CD14-positive monocyte (primary cell): ENCODE data around the gene CACNA1D. TPM values are rescaled to one million over a fixed set of nuclear protein-coding genes. Genes with fewer than 3 reads are reported as not detected.

Source experiments
- DNase-seq, 3 donors: peaks; one replicate each; pipeline ENCODE4 v3.0.0-alpha.2; 2011 to 2022
- H2AFZ ChIP-seq: 2 replicates; pipeline ENCODE4 v1.6.0; 2012; ENCODE audit warnings: mild to moderate bottlenecking, low read depth, low read length, inconsistent platforms; ENCODE audit not compliant: insufficient read depth, poor library complexity, severe bottlenecking
- H3K27ac ChIP-seq, 2 donors: 1 replicate in 1 of 2; 2 replicates in 1 of 2; pipeline ENCODE4 v1.5.1; 2012 to 2013; ENCODE audit warnings: low read length in 2 of 2, control low read depth in 1 of 2, inconsistent platforms in 1 of 2, low read depth in 1 of 2, mild to moderate bottlenecking in 1 of 2
- H3K27me3 ChIP-seq, 2 donors: one replicate each; pipeline versions ENCODE4 v1.6.0 to v1.6.1; 2011 to 2013; ENCODE audit warnings: low read length in 2 of 2; ENCODE audit not compliant: control insufficient read depth in 2 of 2, insufficient read depth in 2 of 2
- H3K36me3 ChIP-seq, 2 donors: replicated peaks in 1 of 2; 1 replicate in 1 of 2; 2 replicates in 1 of 2; pipeline versions ENCODE4 v1.5.1 to v1.6.1; 2012 to 2013; ENCODE audit warnings: low read length in 2 of 2, control low read depth in 1 of 2, inconsistent platforms in 1 of 2, mild to moderate bottlenecking in 1 of 2; ENCODE audit not compliant: insufficient read depth in 2 of 2, control insufficient read depth in 1 of 2
- H3K4me1 ChIP-seq, 2 donors: 1 replicate in 1 of 2; 2 replicates in 1 of 2; pipeline versions ENCODE4 v1.5.1 to v1.6.1; 2012 to 2013; ENCODE audit warnings: low read length in 2 of 2, control low read depth in 1 of 2, inconsistent platforms in 1 of 2, mild to moderate bottlenecking in 1 of 2, moderate library complexity in 1 of 2; ENCODE audit not compliant: insufficient read depth in 2 of 2, control insufficient read depth in 1 of 2
- H3K4me2 ChIP-seq: replicated peaks from 2 replicates; pipeline ENCODE3; 2012; ENCODE audit warnings: low read length, moderate library complexity, mild to moderate bottlenecking; ENCODE audit not compliant: poor library complexity, severe bottlenecking; ENCODE audit errors: extremely low read depth
- H3K4me3 ChIP-seq, 3 experiments: fragments of 200-600 bp in 1 of 3; sonication (generic) in 1 of 3; replicated peaks in 1 of 3; 1 replicate in 2 of 3; 2 replicates in 1 of 3; pipeline ENCODE4 v1.5.1; 2011 to 2013; ENCODE audit warnings: low read length in 3 of 3, mild to moderate bottlenecking in 3 of 3, control low read depth in 2 of 3, low read depth in 2 of 3, inconsistent platforms in 1 of 3, moderate library complexity in 1 of 3
- H3K79me2 ChIP-seq: 2 replicates; pipeline ENCODE4 v1.6.0; 2012; ENCODE audit warnings: mild to moderate bottlenecking, control low read depth, inconsistent platforms, low read length, moderate library complexity; ENCODE audit not compliant: insufficient read depth
- H3K9ac ChIP-seq: 2 replicates; pipeline ENCODE4 v1.6.0; 2017; ENCODE audit warnings: low read length, mild to moderate bottlenecking; ENCODE audit not compliant: insufficient read depth, poor library complexity, severe bottlenecking
- H3K9me3 ChIP-seq, 2 donors: replicated peaks in 1 of 2; 1 replicate in 1 of 2; 2 replicates in 1 of 2; pipeline versions ENCODE4 v1.5.1 to v1.6.1; 2012 to 2013; ENCODE audit warnings: low read length in 2 of 2, control low read depth in 1 of 2; ENCODE audit not compliant: control insufficient read depth in 1 of 2, insufficient read depth in 1 of 2
- H4K20me1 ChIP-seq: 2 replicates; pipeline ENCODE4 v1.6.0; 2012; ENCODE audit warnings: mild to moderate bottlenecking, low read length, control low read depth, moderate library complexity; ENCODE audit not compliant: insufficient read depth
- H3K27ac Mint-ChIP-seq, 7 donors: one replicate each; pipeline ENCODE4 v1.8.0; 2020; ENCODE audit warnings: mild to moderate bottlenecking in 7 of 7, mixed read lengths in 7 of 7, moderate library complexity in 6 of 7, inconsistent platforms in 2 of 7
- H3K27me3 Mint-ChIP-seq, 3 donors: one replicate each; pipeline ENCODE4 v1.8.0; 2021 to 2022; ENCODE audit warnings: low read depth in 3 of 3, mild to moderate bottlenecking in 3 of 3, mixed read lengths in 3 of 3, moderate library complexity in 3 of 3, inconsistent platforms in 1 of 3
- H3K36me3 Mint-ChIP-seq, 2 donors: one replicate each; pipeline ENCODE4 v1.8.0; 2020; ENCODE audit warnings: mixed read lengths in 2 of 2, inconsistent platforms in 1 of 2, mild to moderate bottlenecking in 1 of 2
- H3K4me1 Mint-ChIP-seq: one replicate; pipeline ENCODE4 v1.8.0; 2020; ENCODE audit warnings: mild to moderate bottlenecking, mixed read lengths
- H3K4me3 Mint-ChIP-seq, 2 donors: one replicate each; pipeline ENCODE4 v1.8.0; 2020; ENCODE audit warnings: mild to moderate bottlenecking in 2 of 2, mixed read lengths in 2 of 2, moderate library complexity in 1 of 2
- H3K9me3 Mint-ChIP-seq, 7 donors: one replicate each; pipeline ENCODE4 v1.8.0; 2020 to 2022; ENCODE audit warnings: mixed read lengths in 7 of 7, mild to moderate bottlenecking in 6 of 7, moderate library complexity in 6 of 7, inconsistent platforms in 2 of 7
- CTCF ChIP-seq: fragments of 200-600 bp; IDR thresholded peaks from one replicate; pipeline ENCODE4 v1.8.0; 2022; ENCODE audit warnings: antibody characterized with exemption, mild to moderate bottlenecking
- WGBS: methylation state at CpG from one replicate; pipeline ENCODE4 v1.1.5; 2013; ENCODE audit warnings: missing lambda C conversion rate; ENCODE audit not compliant: insufficient coverage; 5-methylcytosine and 5-hydroxymethylcytosine counted together
- intact Hi-C, 2 donors: fragments of 100-400 bp; cut with micrococcal nuclease; formaldehyde crosslinking; loops; one replicate each; pipeline versions ENCODE4 v1.15.0 to v1.15.1; 2023
- polyA plus RNA-seq, 3 donors: library from polyadenylated mRNA; depleted of rRNA in 1 of 3; unstranded in 2 of 3; stranded (reverse) in 1 of 3; fragments of 300-500 nt in 2 of 3; fragments of >200 nt in 1 of 3; fragmentation: Illumina TruSeq in 2 of 3; gene quantifications; 1 replicate in 2 of 3; 2 replicates in 1 of 3; pipeline ENCODE4 v1.2.3, GENCODE V29; 2012 to 2021

Gene CACNA1D
- polyA plus RNA-seq, 3 donors, result 0.29 to 1.2 (median 0.98) TPM

GRCh38 chr3:53849916-53850315 lies 355.5 kb downstream of the CACNA1D start:
- no peaks in the 10 kb centered on the region for H4K20me1 ChIP-seq
- intact Hi-C loops, result no loop called here
- H3K4me2 ChIP-seq, result no peak overlapping the region
- no peaks in the 10 kb centered on the region for H3K36me3 ChIP-seq
- Mint-ChIP-seq H3K4me1 (peaks cover 9% of the 10 kb centered on the region), H3K36me3 (peaks cover 1 to 2% of the 10 kb centered on the region in 2 donors), H3K27me3 (peaks cover 30 to 53% (median 36%) of the 10 kb centered on the region in 3 donors), H3K9me3 (peaks cover 0 to 7% (median 1%) of the 10 kb centered on the region in 7 donors), H3K4me3 (no peak overlapping the region), H3K27ac (no peak overlapping the region)
- H3K9me3 ChIP-seq, result peaks cover 0 to 8% of the 10 kb centered on the region in 2 donors
- 95% methylated on average over 4 of the region's 7 CpGs for WGBS
- no peak for TF ChIP-seq CTCF
- peaks cover 26 to 44% of the 10 kb centered on the region in 2 donors for H3K27me3 ChIP-seq
- H3K9ac ChIP-seq, result no peak overlapping the region
- no peak overlapping the region for H2AFZ ChIP-seq
- peaks cover 8 to 14% of the 10 kb centered on the region in 2 donors for H3K4me1 ChIP-seq
- H3K79me2 ChIP-seq, result no peaks in the 10 kb centered on the region
- no peak for DNase-seq
- no peak overlapping the region for H3K27ac ChIP-seq
- H3K4me3 ChIP-seq, result no peak overlapping the region

GRCh38 chr3:53850895-53851294 lies 356.5 kb downstream of the CACNA1D start:
- Mint-ChIP-seq H3K9me3 (peaks cover 0 to 7% (median 1%) of the 10 kb centered on the region in 7 donors), H3K36me3 (no peaks in the 10 kb centered on the region), H3K27me3 (peaks cover 24 to 46% (median 30%) of the 10 kb centered on the region in 3 donors), H3K27ac (no peak overlapping the region), H3K4me1 (peaks cover 3% of the 10 kb centered on the region), H3K4me3 (no peak overlapping the region)
- Histone ChIP-seq H3K9me3 (peaks cover 0 to 8% of the 10 kb centered on the region in 2 donors), H3K4me1 (peaks cover 3 to 8% of the 10 kb centered on the region in 2 donors), H3K27me3 (peaks cover 19 to 37% of the 10 kb centered on the region in 2 donors), H3K79me2 (no peaks in the 10 kb centered on the region), H3K4me2 (no peak overlapping the region), H4K20me1 (no peaks in the 10 kb centered on the region), H3K4me3 (no peak overlapping the region), H3K9ac (no peak overlapping the region), H2AFZ (no peak overlapping the region), H3K27ac (no peak overlapping the region), H3K36me3 (no peaks in the 10 kb centered on the region)
- TF ChIP-seq CTCF, result no peak
- DNase-seq, result no peak
- intact Hi-C loops, result no loop called here
- 29% methylated on average over 2 of the region's 5 CpGs for WGBS
